Lower leg skin (tissue), 4 donors: ENCODE results near the gene FAM171A2. TPM values are rescaled to one million over a fixed set of nuclear protein-coding genes. Genes with fewer than 3 reads are reported as not detected.

Source experiments
- DNase-seq, 2 donors: peaks; one replicate each; pipeline ENCODE4 v3.0.0-alpha.2; 2019; ENCODE audit warnings: low spot score in 2 of 2
- H3K4me3 ChIP-seq: fragments of 200-600 bp; sonication (generic); 2 replicates; pipeline ENCODE4 v1.5.1; 2017; ENCODE audit warnings: mild to moderate bottlenecking, low read depth; ENCODE audit not compliant: poor library complexity, severe bottlenecking
- POLR2A ChIP-seq, 2 donors: fragments of 450-650 bp; IDR thresholded peaks; one replicate each; pipeline ENCODE4 v1.6.1; 2016 to 2017; ENCODE audit warnings: antibody characterized with exemption in 2 of 2, mild to moderate bottlenecking in 1 of 2, moderate library complexity in 1 of 2
- WGBS, 2 donors: methylation state at CpG; one replicate each; pipeline ENCODE4 v1.1.5; 2018; 5-methylcytosine and 5-hydroxymethylcytosine counted together
- intact Hi-C: fragments of 100-400 bp; cut with DNase I; formaldehyde crosslinking; loops from one replicate; pipeline ENCODE4 v1.15.0; 2023; ENCODE audit warnings: low total_unique reads
- total RNA-seq, 4 donors: library from RNA; depleted of rRNA; stranded (reverse); fragments of >200 nt; gene quantifications; one replicate each; pipeline ENCODE4 v1.1.0, GENCODE V29; 2016
- TF ChIP-seq, protein P1 (sequence below), 3 donors: fragments of 450-650 bp; IDR thresholded peaks; one replicate each; pipeline ENCODE4 v1.5.1; 2016; ENCODE audit warnings: antibody characterized with exemption in 3 of 3, mild to moderate bottlenecking in 3 of 3, moderate library complexity in 2 of 3

FAM171A2 gene
- total RNA-seq, 4 donors from 2014 or later = 0.95 to 2.8 (median 2.4) TPM

DNA sequence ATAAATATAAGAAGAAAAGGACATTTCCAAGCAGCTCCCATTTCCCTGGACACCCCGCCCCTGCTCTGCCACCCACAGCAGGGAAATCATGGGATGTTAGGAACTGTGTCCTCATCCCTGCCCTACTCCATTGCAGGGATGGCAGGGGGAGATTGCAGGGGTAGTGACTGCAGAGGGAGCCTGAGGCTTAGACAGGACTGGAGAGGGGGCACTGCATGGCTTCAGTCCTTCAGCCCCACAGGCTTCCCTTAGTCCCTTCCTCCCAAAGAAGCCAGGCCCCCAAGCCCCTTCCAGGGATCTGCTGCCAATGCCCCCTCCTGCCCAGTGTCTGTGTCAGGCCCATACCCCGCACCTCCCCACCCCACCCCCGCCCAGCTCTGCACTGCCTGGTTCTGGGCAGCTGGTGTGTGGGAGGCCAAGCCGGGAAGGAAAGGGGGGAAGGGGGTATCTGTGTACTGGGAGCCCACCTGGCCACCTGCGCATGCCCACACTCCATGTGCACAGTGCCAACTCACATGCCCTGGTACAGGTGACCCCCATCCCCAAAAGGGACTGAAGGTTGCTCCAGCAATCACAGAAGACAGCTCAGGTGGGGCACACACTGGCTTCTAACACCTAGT lies 52.0 kb downstream of the FAM171A2 start:
- no peak overlapping the region for H3K4me3 ChIP-seq
- DNase-seq = no peak
- intact Hi-C loops = no loop called here
- 89 to 90% methylated on average over 1 to 2 of the region's 5 CpGs for WGBS, 2 donors
- TF ChIP-seq, protein P1, sequence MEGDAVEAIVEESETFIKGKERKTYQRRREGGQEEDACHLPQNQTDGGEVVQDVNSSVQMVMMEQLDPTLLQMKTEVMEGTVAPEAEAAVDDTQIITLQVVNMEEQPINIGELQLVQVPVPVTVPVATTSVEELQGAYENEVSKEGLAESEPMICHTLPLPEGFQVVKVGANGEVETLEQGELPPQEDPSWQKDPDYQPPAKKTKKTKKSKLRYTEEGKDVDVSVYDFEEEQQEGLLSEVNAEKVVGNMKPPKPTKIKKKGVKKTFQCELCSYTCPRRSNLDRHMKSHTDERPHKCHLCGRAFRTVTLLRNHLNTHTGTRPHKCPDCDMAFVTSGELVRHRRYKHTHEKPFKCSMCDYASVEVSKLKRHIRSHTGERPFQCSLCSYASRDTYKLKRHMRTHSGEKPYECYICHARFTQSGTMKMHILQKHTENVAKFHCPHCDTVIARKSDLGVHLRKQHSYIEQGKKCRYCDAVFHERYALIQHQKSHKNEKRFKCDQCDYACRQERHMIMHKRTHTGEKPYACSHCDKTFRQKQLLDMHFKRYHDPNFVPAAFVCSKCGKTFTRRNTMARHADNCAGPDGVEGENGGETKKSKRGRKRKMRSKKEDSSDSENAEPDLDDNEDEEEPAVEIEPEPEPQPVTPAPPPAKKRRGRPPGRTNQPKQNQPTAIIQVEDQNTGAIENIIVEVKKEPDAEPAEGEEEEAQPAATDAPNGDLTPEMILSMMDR (IDR thresholded peaks at IDR 0.05) = no peak
- no peak for TF ChIP-seq POLR2A (IDR thresholded peaks at IDR 0.05)

- no peak overlapping the region for H3K4me3 ChIP-seq
- intact Hi-C loops = no loop called here
- DNase-seq = no peak
- 70 to 74% methylated on average over 8 to 10 of the region's 10 CpGs for WGBS, 2 donors
- TF ChIP-seq POLR2A (IDR thresholded peaks at IDR 0.05) = no peak
- TF ChIP-seq, protein P1 (IDR thresholded peaks at IDR 0.05) = no peak
Measured at GRCh38 chr17:44310609-44311376, 52.9 kb downstream of the FAM171A2 start.

GRCh38 chr17:44310188-44310587 lies 53.5 kb downstream of the FAM171A2 start:
- DNase-seq = no peak
- intact Hi-C loops = no loop called here
- no peak overlapping the region for H3K4me3 ChIP-seq
- TF ChIP-seq POLR2A (IDR thresholded peaks at IDR 0.05) = no peak
- TF ChIP-seq, protein P1 (IDR thresholded peaks at IDR 0.05) = no peak
- 89 to 92% methylated on average over 2 of the region's 2 CpGs for WGBS, 2 donors

GRCh38 chr17:44309472-44309871 lies 54.2 kb downstream of the FAM171A2 start:
- DNase-seq = no peak
- WGBS, 2 donors = 23 to 55% methylated on average over 5 of the region's 5 CpGs
- no peak overlapping the region for H3K4me3 ChIP-seq
- intact Hi-C loops = no loop called here
- TF ChIP-seq, protein P1 (IDR thresholded peaks at IDR 0.05) = no peak
- TF ChIP-seq POLR2A (IDR thresholded peaks at IDR 0.05) = no peak

DNA sequence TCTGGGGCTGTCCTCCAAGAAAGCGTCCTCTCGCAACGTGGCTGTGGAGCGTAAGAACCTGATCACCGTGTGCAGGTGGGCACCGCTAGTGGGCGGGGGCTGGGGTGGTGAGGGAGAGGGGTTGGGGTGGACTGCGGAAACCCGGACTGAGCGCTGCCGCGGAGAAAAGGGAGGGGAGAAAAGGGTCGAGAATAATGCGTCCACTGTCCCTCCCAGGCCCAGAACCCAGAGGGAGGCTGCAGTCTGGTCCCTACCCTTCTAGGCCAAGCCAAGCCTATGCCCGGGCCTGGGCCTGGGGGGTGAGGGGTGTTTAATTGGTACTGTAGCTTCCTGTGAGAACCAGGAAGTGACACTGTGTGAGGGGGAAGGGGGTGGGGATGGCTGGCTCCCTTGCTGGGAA lies 54.8 kb downstream of the FAM171A2 start:
- DNase-seq = no peak
- TF ChIP-seq, protein P1 (IDR thresholded peaks at IDR 0.05) = no peak
- no peak for TF ChIP-seq POLR2A (IDR thresholded peaks at IDR 0.05)
- intact Hi-C loops = no loop called here
- 1 to 5% methylated on average over 15 of the region's 15 CpGs for WGBS, 2 donors
- no peak overlapping the region for H3K4me3 ChIP-seq
